Measurements from ENCODE around the gene LSP1. TPM values are rescaled to one million over a fixed set of nuclear protein-coding genes. Genes with fewer than 3 reads are reported as not detected.

The LSP1 gene
- total RNA-seq, 2 experiments from 2014 or later = 228 to 232 TPM

- ATAC-seq (ENCODE audit: poor library complexity) (no peak), DNase-seq (no peak)
- Mint-ChIP-seq H3K9me3 (no peaks in the 10 kb centered on the region), H3K27me3 (peaks cover 7% of the 10 kb centered on the region), H3K4me1 (ENCODE audit: low read depth) (no peaks in the 10 kb centered on the region), H3K36me3 (ENCODE audit: low read depth) (no peaks in the 10 kb centered on the region), H3K27ac (no peak overlapping the region), H3K4me3 (no peak overlapping the region)
- Histone ChIP-seq H3K36me3 (ENCODE audit: insufficient read depth, low read length) (no peaks in the 10 kb centered on the region), H3K4me3 (ENCODE audit: low read length) (no peak overlapping the region), H3K4me1 (ENCODE audit: insufficient read depth, low read length) (no peaks in the 10 kb centered on the region), H3K27ac (ENCODE audit: low read depth in 1 of 2, low read length in 2 of 2) (no peak overlapping the region), H3K27me3 (ENCODE audit: control insufficient read depth in 1 of 2, insufficient read depth in 2 of 2, low read length in 2 of 2) (no peaks in the 10 kb centered on the region), H3K9me3 (ENCODE audit: control insufficient read depth in 1 of 2, insufficient read depth in 1 of 2, low read length in 2 of 2) (peaks cover 0 to 4% of the 10 kb centered on the region in 2 experiments)
- CTCF ChIA-PET = no interaction called here
- POLR2A ChIA-PET = interaction anchor here (0.8 kb wide), 1 partner anchor 122 kb away, joined by 4 read pairs; no protein-coding TSS in a partner anchor
- intact Hi-C loops (cut with DNase I, micrococcal nuclease) = no loop called here
- TF ChIP-seq CTCF (IDR thresholded peaks at IDR 0.05) = no peak
Measured at GRCh38 chr11:1817511-1817910, 35.4 kb upstream of the LSP1 start.

GRCh38 chr11:1819074-1819473 is 33.8 kb upstream of the LSP1 start:
- H3K9me3 Mint-ChIP-seq = no peaks in the 10 kb centered on the region
- Histone ChIP-seq H3K4me3 (ENCODE audit: low read length) (no peak overlapping the region), H3K36me3 (ENCODE audit: insufficient read depth, low read length) (no peaks in the 10 kb centered on the region), H3K27me3 (ENCODE audit: control insufficient read depth in 1 of 2, insufficient read depth in 2 of 2, low read length in 2 of 2) (no peaks in the 10 kb centered on the region), H3K27ac (ENCODE audit: low read depth in 1 of 2, low read length in 2 of 2) (no peak overlapping the region), H3K9me3 (ENCODE audit: control insufficient read depth in 1 of 2, insufficient read depth in 1 of 2, low read length in 2 of 2) (peaks cover 0 to 4% of the 10 kb centered on the region in 2 experiments), H3K4me1 (ENCODE audit: insufficient read depth, low read length) (no peaks in the 10 kb centered on the region)
- no peak for TF ChIP-seq CTCF (IDR thresholded peaks at IDR 0.05)
- no peak for ATAC-seq (ENCODE audit: poor library complexity)
- no peaks in the 10 kb centered on the region for H3K4me1 Mint-ChIP-seq (ENCODE audit: low read depth)
- no peaks in the 10 kb centered on the region for H3K36me3 Mint-ChIP-seq (ENCODE audit: low read depth)
- CTCF ChIA-PET = no interaction called here
- DNase-seq = no peak
- H3K27ac Mint-ChIP-seq = no peak overlapping the region
- POLR2A ChIA-PET = no interaction called here
- H3K27me3 Mint-ChIP-seq = no peaks in the 10 kb centered on the region
- intact Hi-C loops (cut with DNase I, micrococcal nuclease) = no loop called here
- H3K4me3 Mint-ChIP-seq = no peak overlapping the region

- no peaks in the 10 kb centered on the region for H3K36me3 ChIP-seq (ENCODE audit: insufficient read depth, low read length)
- intact Hi-C loops (cut with DNase I, micrococcal nuclease) = no loop called here
- no peaks in the 10 kb centered on the region for H3K27me3 Mint-ChIP-seq
- no peak overlapping the region for H3K4me3 ChIP-seq (ENCODE audit: low read length)
- no peaks in the 10 kb centered on the region for H3K27me3 ChIP-seq (ENCODE audit: control insufficient read depth in 1 of 2, insufficient read depth in 2 of 2, low read length in 2 of 2)
- CTCF ChIA-PET = no interaction called here
- H3K4me1 Mint-ChIP-seq (ENCODE audit: low read depth) = no peaks in the 10 kb centered on the region
- ATAC-seq (ENCODE audit: poor library complexity) = no peak
- H3K9me3 ChIP-seq (ENCODE audit: control insufficient read depth in 1 of 2, insufficient read depth in 1 of 2, low read length in 2 of 2) = peaks cover 2 to 4% of the 10 kb centered on the region in 2 experiments
- no peak overlapping the region for H3K27ac Mint-ChIP-seq
- no peak overlapping the region for H3K27ac ChIP-seq (ENCODE audit: low read depth in 1 of 2, low read length in 2 of 2)
- DNase-seq = no peak
- H3K36me3 Mint-ChIP-seq (ENCODE audit: low read depth) = no peaks in the 10 kb centered on the region
- no peak overlapping the region for H3K4me3 Mint-ChIP-seq
- POLR2A ChIA-PET = interaction anchor here (0.6 kb wide), 1 partner anchor 256 kb away, joined by 3 read pairs; no protein-coding TSS in a partner anchor
- no peak for TF ChIP-seq CTCF (IDR thresholded peaks at IDR 0.05)
- no peaks in the 10 kb centered on the region for H3K4me1 ChIP-seq (ENCODE audit: insufficient read depth, low read length)
- no peaks in the 10 kb centered on the region for H3K9me3 Mint-ChIP-seq
Measured at GRCh38 chr11:1820463-1821325, 32.2 kb upstream of the LSP1 start.
